CD4-positive, alpha-beta T cell treated with Interleukin-10 for 1 hour (primary cell): ENCODE results near the gene HKDC1.
"Not testable (repeated sequence)": the region's sequence is repeated elsewhere in the genome, so short reads cannot be mapped to it uniquely, and the experiment has no call there.

Experiments
- DNase-seq: peaks from one replicate; pipeline ENCODE4 v3.0.0-alpha.2; 2020

The HKDC1 gene

DNA sequence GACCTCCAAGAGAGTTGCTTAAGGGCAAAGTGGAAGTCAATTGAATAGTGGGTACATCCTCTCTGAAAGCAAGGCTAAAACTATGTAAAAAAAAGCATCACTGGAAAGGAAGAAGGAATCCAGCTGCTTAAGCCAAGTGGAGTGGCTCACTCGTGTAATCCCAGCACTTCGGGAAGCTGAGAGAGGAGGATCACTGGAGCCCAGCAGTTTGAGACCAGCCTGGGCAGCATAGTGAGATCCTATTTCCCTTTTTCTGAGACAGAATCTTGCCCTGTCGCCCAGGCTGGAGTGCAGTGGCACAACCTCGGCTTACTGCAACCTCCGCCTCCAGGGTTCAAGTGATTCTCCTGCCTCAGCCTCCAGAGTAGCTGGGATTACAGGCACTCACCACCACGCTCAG lies 64.3 kb downstream of the HKDC1 start:
- DNase-seq: not testable (repeated sequence)

DNA sequence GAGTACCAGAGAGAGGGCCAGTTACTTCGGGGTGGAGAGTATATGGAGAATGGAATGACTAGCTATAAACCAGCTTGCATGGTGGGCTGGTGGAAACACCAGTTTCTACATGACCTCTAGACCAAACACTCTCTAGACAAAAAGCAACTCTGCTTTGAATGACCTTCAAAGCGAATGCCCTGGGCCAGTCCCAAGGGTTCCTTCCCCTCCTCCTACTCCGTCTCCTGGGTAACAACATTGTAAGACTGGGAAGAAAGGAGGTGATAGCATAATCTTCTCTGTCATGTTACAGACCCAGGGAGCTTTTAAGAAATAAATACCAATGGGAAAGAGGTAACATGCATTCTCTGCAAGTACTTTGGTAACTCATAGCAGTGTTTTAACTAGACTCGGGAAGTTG lies 65.6 kb downstream of the HKDC1 start:
- no peak for DNase-seq

DNA sequence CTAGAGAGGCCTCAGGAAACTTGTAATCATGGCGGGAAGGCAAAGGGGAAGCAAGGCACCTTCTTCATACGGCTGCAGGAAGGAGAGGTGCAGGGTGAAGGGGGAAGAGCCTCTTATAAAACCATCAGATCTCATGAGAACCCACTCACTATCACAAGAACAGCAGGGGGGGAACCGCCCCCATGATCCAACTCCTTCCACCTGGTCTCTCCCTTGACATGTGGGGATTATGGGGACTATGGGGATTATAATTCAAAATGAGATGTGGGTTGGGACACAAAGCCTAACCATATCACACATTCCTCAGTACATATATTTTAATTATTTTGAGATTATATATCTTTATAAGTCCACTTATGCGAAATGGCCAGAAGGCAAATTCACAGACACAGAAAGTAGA lies 67.0 kb downstream of the HKDC1 start:
- no peak for DNase-seq

- no peak for DNase-seq
Observed at GRCh38 chr10:69290993-69291392, 70.9 kb downstream of the HKDC1 start.

- DNase-seq: no peak
Observed at GRCh38 chr10:69292459-69292858, 72.3 kb downstream of the HKDC1 start.

DNA sequence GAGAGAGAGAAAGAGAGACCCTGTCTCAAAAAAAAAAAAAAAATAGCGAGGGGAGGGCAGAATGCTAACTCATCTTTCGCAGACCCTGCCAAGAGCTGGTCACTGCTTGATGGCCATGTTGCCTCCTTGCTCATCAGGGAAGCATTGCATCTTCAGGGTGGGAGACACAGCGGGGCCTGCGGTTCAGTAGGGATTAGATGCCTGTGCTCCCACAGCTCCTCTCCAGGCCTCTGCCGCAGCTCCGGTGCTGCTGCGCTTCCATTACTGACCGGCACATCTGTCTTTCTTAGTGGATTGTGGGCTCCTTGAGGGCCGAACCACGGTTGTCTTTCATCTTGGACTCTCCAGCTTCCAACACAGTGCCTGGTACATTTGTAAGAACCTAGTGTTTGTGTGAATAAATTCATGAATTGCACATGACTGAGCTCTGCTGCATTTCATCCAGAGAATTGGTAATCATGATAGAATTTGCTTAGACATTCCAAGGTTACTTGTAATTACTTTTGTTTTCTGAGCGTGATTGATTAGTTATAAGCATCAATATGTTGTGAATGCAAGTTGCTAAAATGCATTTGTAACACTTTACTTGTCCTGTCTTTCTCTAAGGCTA lies 75.0 kb downstream of the HKDC1 start:
- no peak for DNase-seq

GRCh38 chr10:69303632-69304051 lies 83.5 kb downstream of the HKDC1 start:
- DNase-seq: no peak

DNA sequence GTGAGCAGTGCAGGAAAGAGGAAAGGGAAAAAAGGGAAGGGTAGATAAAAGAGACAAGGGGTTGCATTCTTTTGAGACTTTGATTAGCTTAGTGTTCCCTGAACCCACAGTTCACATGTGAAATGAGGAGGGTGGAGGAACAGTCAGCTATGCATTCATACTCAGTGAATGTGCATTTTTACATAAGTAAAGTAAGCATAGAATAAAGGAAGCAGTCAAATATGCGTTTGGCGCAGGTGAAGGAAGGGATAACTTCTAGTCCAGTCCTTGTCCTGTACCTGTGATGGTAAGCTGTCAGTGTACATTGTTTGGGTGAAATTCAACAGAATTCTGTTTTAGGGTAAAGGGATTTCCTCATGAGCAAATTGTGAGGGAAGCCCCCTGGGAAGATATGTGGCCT lies 86.3 kb downstream of the HKDC1 start:
- DNase-seq: no peak

GRCh38 chr10:69307434-69307833 lies 87.3 kb downstream of the HKDC1 start:
- no peak for DNase-seq

GRCh38 chr10:69308304-69308703 lies 88.2 kb downstream of the HKDC1 start:
- DNase-seq: not testable (repeated sequence)

GRCh38 chr10:69311309-69311708 lies 91.2 kb downstream of the HKDC1 start:
- DNase-seq: no peak

- DNase-seq: no peak
Observed at GRCh38 chr10:69312528-69312927, 92.4 kb downstream of the HKDC1 start.

DNA sequence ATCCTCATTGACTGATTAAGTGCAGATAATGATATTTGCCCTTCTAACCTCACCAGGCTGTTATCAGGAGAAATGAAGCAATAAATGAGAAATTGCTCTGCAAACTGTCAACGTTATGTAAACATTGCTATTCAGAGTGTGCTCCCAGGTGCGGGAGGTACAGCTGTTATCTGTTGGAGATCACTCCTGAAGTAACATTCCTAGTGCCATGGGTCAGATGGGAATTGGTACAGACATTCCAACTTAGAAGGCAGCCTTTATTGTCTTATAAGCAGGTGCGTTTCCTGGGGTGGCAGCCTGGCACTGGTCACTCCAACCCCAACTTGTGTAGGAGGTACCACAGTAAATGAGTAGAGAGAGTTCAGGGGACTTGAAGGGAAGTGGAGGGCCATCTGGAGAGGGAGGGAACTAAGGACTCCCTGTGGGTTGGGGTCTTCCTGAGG lies 95.0 kb downstream of the HKDC1 start:
- no peak for DNase-seq

DNA sequence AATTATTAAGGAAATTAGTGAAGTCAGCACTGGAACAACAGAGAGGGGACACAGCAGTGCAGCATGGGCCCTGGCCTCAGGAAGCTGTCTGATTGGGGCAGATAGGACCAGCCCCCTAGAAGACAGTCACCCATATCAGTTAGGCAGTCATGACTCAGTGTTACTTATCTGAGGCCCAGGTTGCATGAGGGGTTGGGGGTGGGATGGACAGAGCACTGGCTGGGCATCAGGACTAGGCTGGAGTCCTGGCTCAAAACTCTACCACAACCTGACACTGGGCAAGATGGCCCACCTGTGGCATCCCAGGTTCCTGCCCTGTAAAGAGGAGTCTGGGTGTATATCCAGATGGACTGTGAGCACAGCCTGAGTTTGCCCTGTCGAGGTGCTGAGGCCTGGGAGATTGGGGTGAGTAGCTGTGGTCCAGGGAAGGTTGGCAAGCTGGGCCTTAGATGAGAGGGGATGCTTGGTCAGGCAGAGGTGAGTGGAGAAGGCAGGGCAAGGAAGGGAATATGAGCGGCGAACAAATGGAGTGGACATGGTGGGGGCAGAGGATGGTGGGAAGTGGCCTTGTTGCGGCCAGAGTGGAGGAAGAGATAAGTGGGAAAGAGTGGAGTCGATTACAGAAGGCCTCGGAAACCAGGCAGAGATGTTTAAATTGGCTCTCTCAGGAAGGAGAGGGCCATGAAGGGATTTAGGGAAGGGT lies 95.6 kb downstream of the HKDC1 start:
- DNase-seq: no peak

GRCh38 chr10:69316313-69317059 lies 96.4 kb downstream of the HKDC1 start:
- DNase-seq: no peak
